Epidermal melanocyte (primary cell): ENCODE measurements around the gene HEXD.
"Not testable (repeated sequence)": the region's sequence is repeated elsewhere in the genome, so short reads cannot be mapped to it uniquely, and the experiment has no call there.

Experiments
- DNase-seq: peaks from one replicate; pipeline ENCODE4 v3.0.0; 2011; ENCODE audit warnings: low spot score; ENCODE audit not compliant: insufficient read length

The HEXD gene

DNA sequence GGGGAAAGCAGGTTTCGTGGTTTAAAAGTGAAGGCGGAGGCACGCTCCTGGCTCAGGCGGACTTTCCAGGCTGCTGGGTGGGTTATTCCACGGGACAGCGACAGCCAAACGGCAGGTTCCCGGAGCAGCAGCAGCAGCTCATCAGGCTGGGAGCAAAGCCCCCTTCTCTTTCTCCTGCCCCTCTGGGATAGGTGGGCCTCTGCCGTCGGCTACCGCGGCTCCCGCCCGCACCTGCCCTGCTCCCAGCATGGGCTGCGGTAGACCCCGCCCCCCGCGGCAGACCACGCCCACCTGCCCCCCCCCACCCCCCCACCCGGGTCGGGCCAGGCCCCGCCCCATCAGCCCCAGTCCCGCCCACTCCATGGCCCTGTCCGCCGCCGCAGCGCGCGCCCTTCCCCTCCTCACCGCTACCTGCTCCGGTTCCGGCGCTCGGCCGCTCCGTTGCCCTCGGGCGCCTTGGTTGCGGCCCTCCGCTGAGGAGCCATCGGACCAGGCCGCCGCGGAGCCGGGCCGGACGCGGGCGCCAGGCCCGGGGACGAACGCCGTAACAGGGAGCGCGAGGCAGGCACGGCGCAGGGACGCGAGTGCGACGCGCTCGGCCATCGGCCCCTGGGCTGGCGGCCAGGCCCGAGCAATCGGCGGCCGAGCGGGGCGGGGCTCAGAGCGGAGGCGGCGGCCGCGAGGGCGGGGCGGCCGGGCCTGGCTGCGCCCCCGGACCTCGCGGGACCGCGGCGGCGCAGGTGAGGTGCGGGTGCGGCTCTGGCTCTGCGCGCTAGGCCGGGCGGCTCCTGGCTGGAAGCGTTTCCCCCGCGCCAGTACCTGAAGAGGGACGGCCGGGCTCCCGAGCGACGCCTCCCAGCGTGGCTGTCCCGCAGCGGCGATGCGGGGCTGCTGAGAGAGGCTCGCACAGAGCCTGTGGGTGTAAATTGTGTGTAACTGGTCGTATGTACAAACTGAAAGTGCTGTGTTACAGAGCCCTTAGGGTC is at the start of gene HEXD, which contains the start of gene OGFOD3:
TSS of gene HEXD (plus strand) at position 347 of the 986 bp plus-strand sequence. CDS start 1,453 bp downstream, outside the sequence.
TSS of gene OGFOD3 (minus strand) at position 586 of the 986 bp plus-strand sequence. CDS start at position 485, 101 bp downstream.
- DNase-seq: peak; percentile 92

DNA sequence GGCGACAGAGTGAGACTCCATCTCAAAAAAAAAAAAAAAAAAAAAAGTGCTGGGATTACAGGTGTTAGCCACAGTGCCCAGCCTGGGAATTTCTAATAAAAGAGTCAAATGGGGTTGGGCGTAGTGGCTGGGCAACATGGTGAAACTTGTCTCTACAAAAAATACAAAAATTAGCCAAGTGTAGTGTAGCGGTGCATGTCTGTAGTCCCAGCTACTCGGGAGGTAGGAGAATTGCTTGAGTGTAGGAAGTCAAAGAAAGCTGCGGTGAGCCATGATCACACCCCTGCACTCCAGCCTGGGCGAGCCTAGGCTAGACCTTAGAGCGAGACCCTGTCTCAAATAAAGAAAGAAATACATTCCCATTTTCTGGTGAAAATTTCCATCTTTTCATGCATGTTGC is 48.9 kb upstream of the HEXD start:
- no peak for DNase-seq

DNA sequence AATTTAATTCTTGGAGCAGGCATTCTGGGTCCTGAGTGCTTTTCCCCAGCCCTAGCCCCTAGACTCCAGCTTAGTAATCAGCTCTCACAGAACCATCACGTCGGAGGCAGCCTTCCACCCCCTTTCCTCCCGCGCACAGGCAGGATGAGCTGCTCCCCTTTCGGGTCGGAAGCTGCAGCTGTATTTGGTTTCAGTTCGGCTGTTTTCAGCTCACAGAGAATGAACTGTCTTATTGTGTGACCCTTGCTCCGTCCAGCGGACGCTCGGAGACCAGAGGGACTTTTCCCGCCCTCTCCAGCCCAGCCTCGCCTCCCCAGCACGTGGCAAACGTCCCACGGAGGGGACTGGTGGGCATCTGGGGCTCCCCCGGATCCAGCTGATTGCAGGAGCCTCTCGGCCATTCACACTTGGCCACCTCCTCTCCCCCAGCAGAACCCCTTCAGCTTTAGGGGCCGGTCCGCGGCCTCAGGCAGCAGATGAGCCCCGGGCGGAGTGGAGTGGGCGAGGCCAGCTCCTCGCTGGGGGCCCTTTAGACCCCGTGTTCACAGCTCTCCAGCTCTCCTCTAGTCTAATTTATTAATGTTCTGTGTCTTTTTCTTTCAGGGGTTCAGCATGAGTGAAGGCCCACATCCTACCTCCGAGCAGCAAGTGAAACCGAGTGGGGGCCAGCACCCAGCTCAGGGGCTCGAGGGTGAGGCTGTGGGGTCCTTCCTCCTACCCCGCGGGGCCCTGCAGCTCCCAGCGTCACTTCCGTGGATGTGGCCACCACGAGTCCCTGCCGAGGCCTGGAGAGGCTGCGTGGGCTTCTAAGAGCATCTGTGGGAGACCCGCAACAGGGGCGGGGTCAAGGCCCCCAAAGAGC is 47.4 kb upstream of the HEXD start:
- peak; percentile 59 for DNase-seq

DNA sequence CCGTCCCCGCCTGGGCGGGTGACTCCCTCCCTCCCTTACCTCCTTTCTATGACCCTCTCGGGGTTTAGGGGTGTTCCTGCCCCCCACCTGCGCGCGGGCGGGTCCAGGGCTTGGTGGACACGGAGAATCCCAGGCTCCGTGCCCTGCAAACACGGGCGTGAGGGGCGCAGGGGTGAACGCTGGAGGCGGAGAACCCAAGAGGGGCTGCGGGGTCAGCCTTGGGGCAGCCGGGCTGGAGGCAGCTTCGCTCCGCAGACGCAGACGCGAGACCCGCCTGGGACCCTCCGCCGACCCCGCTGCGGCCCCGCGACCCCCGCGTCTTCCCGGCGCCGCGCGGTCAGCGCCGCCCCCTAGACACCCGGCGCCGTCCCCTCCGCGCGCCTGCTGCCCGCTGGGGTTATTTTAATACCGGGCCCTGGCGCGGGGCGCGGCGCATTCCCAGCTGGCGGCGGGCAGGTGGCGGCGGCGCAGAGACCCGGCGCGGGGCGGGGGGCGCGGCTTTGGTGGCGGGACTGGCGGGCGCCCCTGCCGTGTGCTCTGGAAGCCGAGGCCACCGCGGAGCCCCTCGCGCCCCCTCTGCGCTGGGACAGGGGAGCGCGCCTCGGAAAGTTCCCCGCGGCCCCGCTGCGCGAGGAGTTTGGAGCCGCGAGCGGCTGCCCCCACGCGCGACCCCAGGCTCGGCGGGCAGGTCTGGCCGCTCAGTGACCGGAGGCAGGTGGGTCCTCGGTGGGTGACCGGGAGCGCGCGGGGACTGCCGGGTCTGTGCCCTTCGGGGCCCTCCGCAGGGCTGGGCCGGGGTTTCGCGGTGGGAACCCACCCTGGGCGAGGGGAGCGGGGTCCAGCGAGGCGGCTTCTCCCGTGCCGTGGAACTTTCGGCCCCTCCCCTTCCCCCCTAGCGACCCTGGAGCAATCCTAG is 46.6 kb upstream of the HEXD start, which contains the start of gene UTS2R:
TSS of gene UTS2R (plus strand) at position 433 of the 916 bp plus-strand sequence. CDS start 2,560 bp downstream, outside the sequence.
- no peak for DNase-seq

DNA sequence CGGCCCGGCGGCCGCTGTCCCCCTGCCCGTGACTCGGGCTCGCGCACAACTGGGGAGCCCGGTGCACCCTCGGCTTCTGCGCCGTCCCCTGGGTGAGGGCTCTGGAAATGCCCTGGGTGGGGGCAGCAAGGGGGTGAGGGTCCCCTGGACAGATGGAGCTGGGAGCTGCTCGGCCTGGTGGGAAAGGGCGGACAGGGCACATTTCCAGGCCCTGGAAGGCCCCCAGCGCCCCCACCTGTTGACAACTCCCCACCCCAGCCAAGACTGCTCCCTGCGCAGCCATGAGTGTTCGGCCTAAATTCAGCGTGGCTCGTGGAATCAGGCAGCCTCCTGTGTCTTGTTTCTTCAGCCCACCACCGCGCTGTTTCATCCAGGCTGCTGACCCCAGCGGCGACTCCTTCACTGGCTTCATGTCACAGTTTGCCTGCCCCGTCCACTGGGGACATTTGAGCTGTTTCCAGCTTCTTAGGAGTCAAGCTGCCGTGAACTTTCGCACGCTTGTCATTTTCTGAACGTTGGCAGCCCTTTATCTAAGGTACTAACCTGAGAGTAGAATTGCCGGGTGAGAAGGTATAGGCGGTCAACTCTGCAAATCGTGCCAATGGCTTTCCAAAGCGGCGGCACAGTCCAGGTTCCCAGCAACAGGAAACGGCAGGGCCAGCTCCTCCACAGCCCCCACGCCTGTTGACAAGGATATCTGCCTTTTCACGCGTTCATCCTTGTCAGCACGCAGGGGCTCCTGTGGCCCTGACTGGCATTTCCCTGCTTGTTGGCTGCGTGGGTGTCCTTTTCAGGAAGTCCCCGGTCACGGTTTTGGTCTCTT is 45.7 kb upstream of the HEXD start:
- no peak for DNase-seq

DNA sequence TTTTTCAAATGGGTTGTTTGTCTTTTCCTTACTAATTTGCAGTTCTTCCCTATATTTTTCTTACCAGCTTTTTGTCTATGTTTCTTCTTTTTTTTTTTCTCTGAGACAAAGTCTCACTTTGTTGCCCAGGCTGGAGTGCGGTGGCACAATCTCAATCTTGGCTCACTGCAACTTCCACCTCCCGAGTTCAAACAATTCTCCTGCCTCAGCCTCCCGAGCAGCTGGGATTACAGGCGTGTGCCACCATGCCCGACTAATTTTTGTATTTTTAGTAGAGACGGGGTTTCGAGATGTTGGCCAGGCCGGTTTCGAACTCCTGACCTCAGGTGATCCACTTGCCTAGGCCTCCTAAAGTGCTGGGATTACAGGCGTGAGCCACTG is 45.1 kb upstream of the HEXD start:
- DNase-seq: not testable (repeated sequence)

DNA sequence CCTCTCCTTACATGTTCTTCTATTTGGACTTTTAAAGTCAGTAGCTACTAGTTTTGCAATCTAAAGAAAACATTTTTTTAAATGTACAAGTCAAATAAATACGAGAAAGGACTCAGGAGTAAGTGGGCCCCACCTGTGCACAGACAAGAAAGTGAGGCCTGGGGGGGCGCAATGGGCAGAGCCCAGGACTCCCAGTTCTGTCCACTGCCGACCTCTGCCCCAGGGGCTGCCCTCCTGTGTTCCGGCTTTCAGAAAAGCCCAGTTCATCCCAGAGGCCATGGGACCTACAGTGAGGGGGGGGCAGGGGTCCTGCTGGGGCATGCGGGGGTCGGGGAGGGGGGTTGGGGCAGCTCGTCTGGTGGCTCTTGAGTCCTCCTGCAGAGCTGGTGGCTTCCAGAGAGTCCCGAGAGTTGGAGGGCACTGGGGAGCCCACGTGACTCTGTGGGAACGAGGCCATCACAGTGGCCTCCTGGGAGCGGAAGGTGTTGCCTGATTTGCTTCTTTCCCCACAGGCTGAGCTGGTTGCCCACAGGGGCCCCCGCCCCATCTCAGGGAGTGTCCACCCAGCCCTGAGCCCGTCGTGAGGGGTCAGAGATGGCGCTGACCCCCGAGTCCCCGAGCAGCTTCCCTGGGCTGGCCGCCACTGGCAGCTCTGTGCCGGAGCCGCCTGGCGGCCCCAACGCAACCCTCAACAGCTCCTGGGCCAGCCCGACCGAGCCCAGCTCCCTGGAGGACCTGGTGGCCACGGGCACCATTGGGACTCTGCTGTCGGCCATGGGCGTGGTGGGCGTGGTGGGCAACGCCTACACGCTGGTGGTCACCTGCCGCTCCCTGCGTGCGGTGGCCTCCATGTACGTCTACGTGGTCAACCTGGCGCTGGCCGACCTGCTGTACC is 44.2 kb upstream of the HEXD start:
- DNase-seq: no peak

DNA sequence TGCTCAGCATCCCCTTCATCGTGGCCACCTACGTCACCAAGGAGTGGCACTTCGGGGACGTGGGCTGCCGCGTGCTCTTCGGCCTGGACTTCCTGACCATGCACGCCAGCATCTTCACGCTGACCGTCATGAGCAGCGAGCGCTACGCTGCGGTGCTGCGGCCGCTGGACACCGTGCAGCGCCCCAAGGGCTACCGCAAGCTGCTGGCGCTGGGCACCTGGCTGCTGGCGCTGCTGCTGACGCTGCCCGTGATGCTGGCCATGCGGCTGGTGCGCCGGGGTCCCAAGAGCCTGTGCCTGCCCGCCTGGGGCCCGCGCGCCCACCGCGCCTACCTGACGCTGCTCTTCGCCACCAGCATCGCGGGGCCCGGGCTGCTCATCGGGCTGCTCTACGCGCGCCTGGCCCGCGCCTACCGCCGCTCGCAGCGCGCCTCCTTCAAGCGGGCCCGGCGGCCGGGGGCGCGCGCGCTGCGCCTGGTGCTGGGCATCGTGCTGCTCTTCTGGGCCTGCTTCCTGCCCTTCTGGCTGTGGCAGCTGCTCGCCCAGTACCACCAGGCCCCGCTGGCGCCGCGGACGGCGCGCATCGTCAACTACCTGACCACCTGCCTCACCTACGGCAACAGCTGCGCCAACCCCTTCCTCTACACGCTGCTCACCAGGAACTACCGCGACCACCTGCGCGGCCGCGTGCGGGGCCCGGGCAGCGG is 43.4 kb upstream of the HEXD start:
- DNase-seq: no peak

DNA sequence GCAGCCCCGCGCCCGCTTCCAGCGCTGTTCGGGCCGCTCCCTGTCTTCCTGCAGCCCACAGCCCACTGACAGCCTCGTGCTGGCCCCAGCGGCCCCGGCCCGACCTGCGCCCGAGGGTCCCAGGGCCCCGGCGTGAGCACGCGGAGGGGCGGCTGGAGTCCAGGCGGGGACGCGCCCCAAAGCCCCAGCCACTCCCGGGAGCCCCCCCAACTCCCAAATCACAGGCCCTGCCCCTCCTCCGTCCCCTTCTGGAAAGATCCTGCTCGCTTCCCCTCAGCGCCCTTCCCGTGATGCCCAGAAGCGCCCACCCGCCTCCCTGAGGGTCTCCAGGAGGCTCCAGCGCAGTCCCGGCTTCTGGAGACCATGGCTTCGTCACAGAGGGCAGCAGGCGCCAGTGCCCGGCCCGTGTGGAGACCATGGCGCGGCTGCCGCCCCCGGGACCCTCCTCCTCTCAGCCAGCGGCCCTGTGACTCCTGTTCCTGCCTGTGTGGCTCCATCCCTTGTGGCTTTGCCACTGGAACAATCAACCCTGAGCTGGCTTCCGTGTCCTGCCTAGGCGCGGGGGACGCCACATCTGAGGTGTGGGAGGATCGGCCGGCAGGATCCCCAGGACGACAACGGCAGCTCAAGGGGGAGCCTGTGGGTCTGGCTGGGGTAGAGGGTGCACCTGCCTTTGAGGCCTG is 42.6 kb upstream of the HEXD start:
- DNase-seq: no peak

DNA sequence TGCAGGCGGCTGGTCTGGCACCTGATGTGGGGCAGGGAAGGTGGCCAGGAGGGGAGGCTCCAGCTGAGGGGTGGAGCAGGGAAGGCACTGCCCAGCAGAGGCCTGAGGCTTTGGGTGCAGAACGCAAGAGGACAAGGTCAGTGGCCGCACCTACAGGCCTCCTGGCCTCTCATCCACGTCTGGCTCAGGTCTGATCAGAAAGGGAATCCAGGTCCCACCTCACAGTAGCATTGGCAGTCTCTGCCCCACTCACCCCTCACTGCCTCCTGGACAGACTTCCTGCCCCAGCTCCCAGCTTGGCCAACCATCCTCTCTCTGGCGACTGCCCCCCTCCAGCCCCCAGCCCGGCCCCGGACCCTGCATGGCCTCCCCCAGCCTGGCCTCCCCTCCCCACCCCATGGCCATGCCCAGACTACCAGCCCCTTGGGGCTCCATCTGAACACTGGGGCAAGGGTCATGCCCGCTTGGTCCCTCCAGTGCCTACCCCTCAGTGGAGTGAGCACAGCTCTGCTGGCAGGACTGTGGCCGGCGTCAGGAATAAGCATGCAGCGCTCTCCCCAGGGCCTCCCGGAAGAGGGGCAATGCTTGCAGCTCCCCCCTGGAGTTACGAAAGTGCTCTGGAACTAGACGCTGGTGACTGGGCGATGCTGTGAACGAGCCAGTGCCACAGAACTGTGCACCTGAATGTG is 42.0 kb upstream of the HEXD start:
- DNase-seq: no peak

DNA sequence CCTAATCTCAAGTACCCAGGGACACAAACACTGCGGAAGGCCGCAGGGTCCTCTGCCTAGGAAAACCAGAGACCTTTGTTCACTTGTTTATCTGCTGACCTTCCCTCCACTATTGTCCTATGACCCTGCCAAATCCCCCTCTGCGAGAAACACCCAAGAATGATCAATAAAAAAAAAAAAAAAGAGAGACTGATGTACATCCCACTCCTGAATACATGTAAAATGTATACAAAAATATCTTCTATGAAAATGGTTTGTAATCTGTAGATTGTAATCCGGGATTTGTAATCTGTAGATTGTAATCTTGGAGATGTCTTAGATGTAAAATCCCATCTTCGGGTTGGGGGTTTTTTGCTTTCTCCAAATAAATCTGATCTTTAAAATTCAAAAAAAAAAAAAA is 40.9 kb upstream of the HEXD start:
- DNase-seq: not testable (repeated sequence)

DNA sequence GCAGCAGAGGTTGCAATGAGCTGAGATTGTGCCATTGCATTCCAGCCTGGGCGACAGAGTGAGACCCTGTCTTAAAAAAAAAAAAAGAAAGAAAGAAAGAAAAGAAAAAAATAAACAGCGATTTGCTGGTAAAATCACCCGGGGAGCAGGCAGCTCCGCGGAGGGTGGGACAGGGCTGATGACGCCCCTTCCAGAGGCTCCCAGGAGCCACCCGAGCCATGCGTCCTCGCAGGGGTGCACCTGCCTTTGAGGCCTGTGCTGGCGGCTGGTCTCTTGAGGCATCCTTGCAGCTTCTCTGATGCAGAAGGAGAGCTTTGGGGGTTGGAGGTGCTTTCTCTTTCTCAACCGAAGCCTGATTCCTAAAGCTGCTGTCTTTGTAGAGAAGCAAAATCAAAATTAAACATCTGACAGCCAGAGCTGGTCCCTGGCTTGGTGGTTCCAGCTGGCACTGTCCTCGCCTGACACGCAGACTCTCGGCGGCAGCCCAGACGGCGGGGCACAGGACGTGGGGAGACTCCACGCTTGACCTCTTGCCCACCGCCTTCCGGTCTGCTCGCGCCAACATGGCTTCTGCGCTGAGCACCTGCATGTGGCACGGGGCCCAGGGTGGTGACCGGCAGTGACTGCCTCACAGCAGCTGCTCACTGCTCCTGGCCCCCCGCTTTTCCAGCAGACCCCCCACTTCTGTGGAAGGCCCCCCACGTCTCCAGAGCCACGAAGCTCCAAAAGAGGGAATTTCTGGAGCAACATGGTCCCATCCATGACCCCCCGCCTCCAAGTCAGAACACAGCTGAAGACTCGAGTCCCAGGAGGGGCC is 40.0 kb upstream of the HEXD start:
- DNase-seq: no peak

DNA sequence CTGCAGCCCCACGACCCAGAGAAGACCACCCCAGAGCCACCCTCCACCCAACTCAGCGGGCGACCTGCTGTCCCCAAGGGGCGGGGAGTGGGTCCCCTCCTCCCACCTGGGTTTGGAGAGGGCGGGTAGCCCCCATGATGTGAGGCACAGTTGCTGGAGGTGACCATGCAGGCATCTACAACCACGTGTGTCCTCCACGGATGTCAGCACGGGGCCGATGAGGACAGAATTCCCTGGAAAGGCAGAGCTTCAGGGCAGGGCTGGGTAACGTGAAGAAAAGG is 39.5 kb upstream of the HEXD start:
- DNase-seq: no peak

DNA sequence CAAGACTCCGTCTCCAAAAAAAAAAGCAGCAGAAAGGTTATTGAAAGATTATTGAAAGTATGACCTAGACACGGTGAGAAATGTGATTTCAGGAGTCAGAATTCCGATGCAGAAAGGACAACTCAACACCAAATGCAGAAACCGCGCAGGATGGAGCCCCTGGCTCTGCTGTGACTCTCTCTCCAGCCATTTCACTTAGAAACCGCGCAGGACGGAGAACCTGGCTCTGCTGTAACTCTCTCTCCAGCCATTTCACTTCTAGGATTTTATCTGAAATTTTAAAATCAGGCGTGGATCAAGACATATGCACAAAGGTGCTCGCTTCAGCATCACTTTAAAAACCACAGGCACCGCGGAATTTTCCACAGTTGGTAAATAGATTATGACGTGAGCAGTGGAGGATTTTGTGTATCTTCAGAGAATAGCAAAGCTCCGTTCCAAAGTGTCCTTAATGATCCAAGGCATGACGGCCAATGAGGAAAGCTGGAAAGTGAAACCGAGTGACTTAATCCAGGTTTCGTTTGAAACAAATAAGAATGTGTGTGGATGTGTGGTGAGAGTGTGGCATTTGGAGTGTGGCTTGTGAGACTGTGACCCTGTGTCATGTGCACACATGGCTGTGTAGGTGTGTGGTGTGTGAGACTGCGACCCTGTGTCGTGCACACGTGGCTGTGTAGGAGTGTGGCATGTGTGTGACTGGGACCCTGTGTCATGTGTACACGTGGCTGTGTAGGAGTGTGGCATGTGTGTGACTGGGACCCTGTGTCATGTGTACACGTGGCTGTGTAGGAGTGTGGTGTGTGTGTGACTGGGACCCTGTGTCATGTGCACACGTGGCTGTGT is 37.1 kb upstream of the HEXD start:
- DNase-seq: no peak

DNA sequence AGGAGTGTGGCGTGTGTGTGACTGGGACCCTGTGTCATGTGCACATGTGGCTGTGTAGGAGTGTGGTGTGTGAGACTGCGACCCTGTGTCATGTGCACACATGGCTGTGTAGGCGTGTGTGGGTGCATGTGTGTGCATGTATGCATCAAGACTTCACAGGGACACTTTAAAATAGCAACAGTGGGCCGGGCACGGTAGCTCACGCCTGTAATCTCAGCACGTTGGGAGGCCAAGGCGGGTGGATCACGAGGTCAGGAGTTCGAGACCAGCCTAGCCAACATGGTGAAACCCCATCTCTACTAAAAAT is 36.5 kb upstream of the HEXD start:
- DNase-seq: not testable (repeated sequence)
